Activated naive CD4-positive, alpha-beta T cell treated with anti-CD3 and anti-CD28 coated beads, Interleukin-2, amount 10 ng/mL, durations not matched to agents 7 days and 5 days (primary cell): Measurements from ENCODE around the gene RTCA.
A peak's percentile ranks its signal among the peaks of the same experiment; 100 is the strongest.
"Not testable (repeated sequence)": the region's sequence is repeated elsewhere in the genome, so short reads cannot be mapped to it uniquely, and the experiment has no call there.

Experiments used
- CTCF ChIA-PET: fragments of 350-600 bp; sonication (Branson Sonifier 250); formaldehyde crosslinking; loops from one replicate; lab custom pipeline; 2021; ENCODE audit warnings: antibody characterized with exemption; lab: Charles Lee
- DNase-seq: peaks from one replicate; pipeline ENCODE4 v3.0.0-alpha.2; 2020
- H3K27ac Mint-ChIP-seq: one replicate; pipeline ENCODE4 v1.8.0; 2021; ENCODE audit warnings: mild to moderate bottlenecking, moderate library complexity, mixed read lengths
- H3K27me3 Mint-ChIP-seq: one replicate; pipeline ENCODE4 v1.8.0; 2021; ENCODE audit warnings: mild to moderate bottlenecking, mixed read lengths
- H3K36me3 Mint-ChIP-seq: one replicate; pipeline ENCODE4 v1.8.0; 2021; ENCODE audit warnings: mixed read lengths
- H3K4me1 Mint-ChIP-seq: one replicate; pipeline ENCODE4 v1.8.0; 2021; ENCODE audit warnings: mixed read lengths
- H3K4me3 Mint-ChIP-seq: one replicate; pipeline ENCODE4 v1.8.0; 2021; ENCODE audit warnings: mild to moderate bottlenecking, moderate library complexity, mixed read lengths
- H3K9me3 Mint-ChIP-seq: one replicate; pipeline ENCODE4 v1.8.0; 2021; ENCODE audit warnings: mixed read lengths

The RTCA gene

GRCh38 chr1:100246738-100247137 is 19.3 kb upstream of the RTCA start:
- H3K27ac Mint-ChIP-seq: no peak overlapping the region
- CTCF ChIA-PET: no interaction called here
- DNase-seq: no peak
- peaks cover 9% of the 10 kb centered on the region for H3K36me3 Mint-ChIP-seq
- H3K9me3 Mint-ChIP-seq: no peaks in the 10 kb centered on the region
- no peak overlapping the region for H3K4me3 Mint-ChIP-seq
- H3K27me3 Mint-ChIP-seq: no peaks in the 10 kb centered on the region
- H3K4me1 Mint-ChIP-seq: peaks cover 15% of the 10 kb centered on the region

- Mint-ChIP-seq H3K4me3 (no peak overlapping the region), H3K36me3 (peaks cover 4% of the 10 kb centered on the region), H3K27me3 (peaks cover 6% of the 10 kb centered on the region), H3K27ac (no peak overlapping the region), H3K4me1 (peaks cover 12% of the 10 kb centered on the region), H3K9me3 (no peaks in the 10 kb centered on the region)
- CTCF ChIA-PET: interaction anchor here (2.7 kb wide), 1 partner anchor 17 kb away, joined by 12 read pairs; the partner anchor contains the start of gene RTCA
- DNase-seq: no peak
These were observed 16.9 kb upstream of the RTCA start for GRCh38 chr1:100249155-100249536.

GRCh38 chr1:100249537-100250257 is 16.3 kb upstream of the RTCA start, which contains the start of gene DBT:
TSS of gene DBT (minus strand) at chr1:100249834. CDS start at chr1:100249820, 14 bp downstream.
- Mint-ChIP-seq H3K27ac (no peak within 1 kb of the TSS), H3K4me1 (peaks cover 12% of the 10 kb centered on the region), H3K36me3 (peaks cover 4% of the 10 kb centered on the region), H3K9me3 (no peaks in the 10 kb centered on the region), H3K27me3 (peaks cover 6% of the 10 kb centered on the region), H3K4me3 (no peak within 1 kb of the TSS)
- DNase-seq: peak; percentile 96
- CTCF ChIA-PET: interaction anchor here (1.5 to 2.7 kb wide), 2 partner anchors 17 to 112 kb away, joined by 3 to 12 read pairs; partner anchors contain the start of gene RTCA

GRCh38 chr1:100250264-100250663 is 15.8 kb upstream of the RTCA start:
- Mint-ChIP-seq H3K36me3 (peaks cover 3% of the 10 kb centered on the region), H3K4me1 (peaks cover 12% of the 10 kb centered on the region), H3K27ac (no peak overlapping the region), H3K9me3 (no peaks in the 10 kb centered on the region), H3K27me3 (peaks cover 11% of the 10 kb centered on the region), H3K4me3 (no peak overlapping the region)
- CTCF ChIA-PET: interaction anchor here (1.5 to 2.7 kb wide), 2 partner anchors 16 to 113 kb away, joined by 3 to 12 read pairs; partner anchors contain the start of gene RTCA
- no peak for DNase-seq

GRCh38 chr1:100250807-100251206 is 15.2 kb upstream of the RTCA start:
- CTCF ChIA-PET: interaction anchor here (1.5 to 2.7 kb wide), 2 partner anchors 15 to 113 kb away, joined by 3 to 12 read pairs; partner anchors contain the start of gene RTCA
- Mint-ChIP-seq H3K9me3 (no peaks in the 10 kb centered on the region), H3K27me3 (peaks cover 12% of the 10 kb centered on the region), H3K36me3 (peaks cover 3% of the 10 kb centered on the region), H3K27ac (no peak overlapping the region), H3K4me1 (peaks cover 8% of the 10 kb centered on the region), H3K4me3 (no peak overlapping the region)
- DNase-seq: no peak

- H3K4me3 Mint-ChIP-seq: no peak overlapping the region
- DNase-seq: no peak
- H3K9me3 Mint-ChIP-seq: no peaks in the 10 kb centered on the region
- peaks cover 2% of the 10 kb centered on the region for H3K4me1 Mint-ChIP-seq
- CTCF ChIA-PET: no interaction called here
- H3K36me3 Mint-ChIP-seq: no peaks in the 10 kb centered on the region
- H3K27me3 Mint-ChIP-seq: peaks cover 12% of the 10 kb centered on the region
- H3K27ac Mint-ChIP-seq: no peak overlapping the region
These were observed 13.1 kb upstream of the RTCA start for GRCh38 chr1:100252901-100253300.

- Mint-ChIP-seq H3K27me3 (peaks cover 12% of the 10 kb centered on the region), H3K27ac (no peak overlapping the region), H3K9me3 (no peaks in the 10 kb centered on the region), H3K4me1 (peaks cover 2% of the 10 kb centered on the region), H3K36me3 (no peaks in the 10 kb centered on the region), H3K4me3 (no peak overlapping the region)
- DNase-seq: no peak
- CTCF ChIA-PET: no interaction called here
These were observed 12.5 kb upstream of the RTCA start for GRCh38 chr1:100253552-100253951.

GRCh38 chr1:100256273-100256672 is 9.7 kb upstream of the RTCA start:
- H3K27ac Mint-ChIP-seq, H3K36me3 Mint-ChIP-seq, H3K4me1 Mint-ChIP-seq, H3K4me3 Mint-ChIP-seq, H3K9me3 Mint-ChIP-seq, CTCF ChIA-PET, DNase-seq: not testable (repeated sequence)
- peaks cover 15% of the 10 kb centered on the region for H3K27me3 Mint-ChIP-seq

GRCh38 chr1:100258427-100258826 is 7.6 kb upstream of the RTCA start:
- H3K4me1 Mint-ChIP-seq, H3K27ac Mint-ChIP-seq, H3K9me3 Mint-ChIP-seq, H3K36me3 Mint-ChIP-seq, DNase-seq, CTCF ChIA-PET, H3K4me3 Mint-ChIP-seq: not testable (repeated sequence)
- H3K27me3 Mint-ChIP-seq: peaks cover 14% of the 10 kb centered on the region

- peaks cover 16% of the 10 kb centered on the region for H3K4me1 Mint-ChIP-seq
- CTCF ChIA-PET: no interaction called here
These were observed 4.3 kb upstream of the RTCA start for GRCh38 chr1:100261686-100262085.

GRCh38 chr1:100264081-100264480 is 1.9 kb upstream of the RTCA start:
- H3K4me3 Mint-ChIP-seq, H3K27ac Mint-ChIP-seq, H3K27me3 Mint-ChIP-seq, DNase-seq, CTCF ChIA-PET: not testable (repeated sequence)
- peaks cover 13% of the 10 kb centered on the region for H3K9me3 Mint-ChIP-seq
- H3K36me3 Mint-ChIP-seq: peaks cover 28% of the 10 kb centered on the region
- H3K4me1 Mint-ChIP-seq: peaks cover 37% of the 10 kb centered on the region

More at GRCh38 chr1:100261686-100262085, 4.3 kb upstream of the RTCA start:
- Mint-ChIP-seq H3K9me3 (peaks cover 13% of the 10 kb centered on the region), H3K27me3 (peaks cover 9% of the 10 kb centered on the region), H3K27ac (no peak overlapping the region), H3K4me3 (no peak overlapping the region), H3K36me3 (peaks cover 18% of the 10 kb centered on the region)
- DNase-seq: no peak

- peaks cover 48% of the 10 kb centered on the region for H3K4me1 Mint-ChIP-seq
- DNase-seq: no peak
- peak overlapping the region; percentile 100 for H3K4me3 Mint-ChIP-seq
- peak overlapping the region; percentile 97 for H3K27ac Mint-ChIP-seq
- H3K9me3 Mint-ChIP-seq: peaks cover 9% of the 10 kb centered on the region
- CTCF ChIA-PET: interaction anchor here (1.2 to 2.5 kb wide), 2 partner anchors 16 to 17 kb away, joined by 3 to 12 read pairs; partner anchors contain the start of gene DBT
- peaks cover 5% of the 10 kb centered on the region for H3K27me3 Mint-ChIP-seq
- peaks cover 35% of the 10 kb centered on the region for H3K36me3 Mint-ChIP-seq
These were observed 470 bp upstream of the RTCA start for GRCh38 chr1:100265562-100265930.

- Mint-ChIP-seq H3K27ac (peak overlapping the region; percentile 97), H3K27me3 (peaks cover 5% of the 10 kb centered on the region), H3K4me3 (peak overlapping the region; percentile 100), H3K4me1 (peaks cover 53% of the 10 kb centered on the region), H3K36me3 (peaks cover 43% of the 10 kb centered on the region), H3K9me3 (peaks cover 8% of the 10 kb centered on the region)
- CTCF ChIA-PET: interaction anchor here (0.7 to 2.5 kb wide), 3 partner anchors 16 to 85 kb away, joined by 3 to 12 read pairs (median 4); partner anchors contain the start of genes CDC14A and DBT
- no peak for DNase-seq
These were observed 725 bp downstream of the RTCA start for GRCh38 chr1:100266741-100267140.

GRCh38 chr1:100267284-100267683 is 1.3 kb downstream of the RTCA start:
- peak overlapping the region; percentile 100 for H3K4me3 Mint-ChIP-seq

More at GRCh38 chr1:100267284-100267683, 1.3 kb downstream of the RTCA start:
- peaks cover 58% of the 10 kb centered on the region for H3K4me1 Mint-ChIP-seq
- H3K27me3 Mint-ChIP-seq: peaks cover 5% of the 10 kb centered on the region
- H3K36me3 Mint-ChIP-seq: peaks cover 46% of the 10 kb centered on the region
- peak overlapping the region; percentile 97 for H3K27ac Mint-ChIP-seq
- H3K9me3 Mint-ChIP-seq: peaks cover 8% of the 10 kb centered on the region
- DNase-seq: no peak
- CTCF ChIA-PET: interaction anchor here (0.7 to 2.5 kb wide), 2 partner anchors 17 to 85 kb away, joined by 4 to 12 read pairs; partner anchors contain the start of genes CDC14A and DBT
